HG02571 (cell line): Measurements from ENCODE around the gene CKLF.
"Not testable (repeated sequence)": the region's sequence is repeated elsewhere in the genome, so short reads cannot be mapped to it uniquely, and the experiment has no call there.

Experiments
- ATAC-seq: cut with Tn5 transposase; IDR thresholded peaks from one replicate; pipeline ENCODE4 v1.9.1; 2021; ENCODE audit warnings: mild to moderate bottlenecking, moderate library complexity; ENCODE audit not compliant: unreplicated experiment

The CKLF gene

GRCh38 chr16:66567270-66567669, 14.9 kb downstream of the CKLF start:
- not testable (repeated sequence) for ATAC-seq

GRCh38 chr16:66568355-66568754, 16.0 kb downstream of the CKLF start:
- no peak for ATAC-seq

- ATAC-seq = no peak
Observed at GRCh38 chr16:66569131-66569530, 16.8 kb downstream of the CKLF start.

- ATAC-seq = no peak
Observed at GRCh38 chr16:66569827-66570405, 17.5 kb downstream of the CKLF start.

- ATAC-seq = no peak
Observed at GRCh38 chr16:66572356-66572755, 20.0 kb downstream of the CKLF start.

GRCh38 chr16:66574081-66574480, 21.7 kb downstream of the CKLF start:
- no peak for ATAC-seq

GRCh38 chr16:66574531-66574930, 22.2 kb downstream of the CKLF start:
- ATAC-seq = no peak

- no peak for ATAC-seq
Observed at GRCh38 chr16:66575060-66575459, 22.7 kb downstream of the CKLF start.

GRCh38 chr16:66576296-66576695, 23.9 kb downstream of the CKLF start:
- no peak for ATAC-seq

GRCh38 chr16:66578651-66579531, 26.5 kb downstream of the CKLF start, which contains the start of gene CMTM2:
CMTM2 (plus strand) TSS chr16:66579463; CDS start chr16:66579608, 145 bp downstream.
- no peak for ATAC-seq

- ATAC-seq = no peak
Observed at GRCh38 chr16:66580605-66581209, 28.3 kb downstream of the CKLF start.

- ATAC-seq = no peak
Observed at GRCh38 chr16:66581246-66581952, 29.0 kb downstream of the CKLF start.

GRCh38 chr16:66585481-66586239, 33.3 kb downstream of the CKLF start:
- no peak for ATAC-seq

- no peak for ATAC-seq
Observed at GRCh38 chr16:66587881-66588600, 35.7 kb downstream of the CKLF start.

GRCh38 chr16:66588981-66589713, 36.8 kb downstream of the CKLF start:
- ATAC-seq = no peak

- ATAC-seq = no peak
Observed at GRCh38 chr16:66590322-66590721, 37.9 kb downstream of the CKLF start.

- no peak for ATAC-seq
Observed at GRCh38 chr16:66591018-66591417, 38.6 kb downstream of the CKLF start.

GRCh38 chr16:66592241-66592640, 39.9 kb downstream of the CKLF start:
- no peak for ATAC-seq

- ATAC-seq = no peak
Observed at GRCh38 chr16:66592814-66593213, 40.4 kb downstream of the CKLF start.
